ENCODE measurements around the gene CAPN13. TPM values are rescaled to one million over a fixed set of nuclear protein-coding genes. Genes with fewer than 3 reads are reported as not detected.

Gene CAPN13
- total RNA-seq, result not detected in 2 replicates

DNA sequence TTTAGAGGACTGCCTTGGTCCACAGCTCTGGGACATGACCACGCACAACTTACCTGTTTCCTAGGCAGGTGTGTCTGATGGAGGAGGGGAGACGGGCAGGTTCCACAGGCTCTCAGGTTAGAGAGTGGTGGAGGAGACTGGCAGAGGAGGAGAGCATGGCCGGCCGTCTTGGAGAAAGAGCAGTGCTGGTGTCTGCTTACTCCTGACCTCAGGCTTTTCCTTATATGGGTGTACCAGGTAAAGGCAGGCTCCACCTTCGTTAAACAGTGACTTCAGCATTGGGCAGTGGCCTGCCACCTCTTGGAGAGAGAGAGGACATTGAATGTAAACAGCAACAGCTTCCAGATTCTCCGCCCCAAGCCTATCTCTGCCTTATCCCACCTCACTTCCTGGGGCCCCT lies at the start of gene CAPN13:
Gene CAPN13, minus strand, starts transcription at position 198 of the 400 bp plus-strand sequence. CDS start 20,121 bp downstream, outside the sequence.

All from bronchial smooth muscle cell (primary cell).